ENCODE data around the gene ZNF511. TPM values are rescaled to one million over a fixed set of nuclear protein-coding genes. Genes with fewer than 3 reads are reported as not detected.
A peak's percentile ranks its signal among the peaks of the same experiment; 100 is the strongest.

Gene ZNF511
- total and polyA plus RNA-seq, 9 of the 15 experiments (the other 6 are each of a cell fraction or from before 2014, with no cell fraction given) = 0.61 to 69.3 (median 40.1) TPM

- H3K27ac ChIP-seq (ENCODE audit: extremely low read depth, low read depth, low read length) = no peak overlapping the region
- no peak for FAIRE-seq
These were observed 28.2 kb upstream of the ZNF511 start for GRCh38 chr10:133280391-133281059.

More at GRCh38 chr10:133280391-133281059, 28.2 kb upstream of the ZNF511 start:
- ATAC-seq (no peak), DNase-seq (ENCODE audit: extremely low read depth in 1 of 4, low spot score in 3 of 4) (no peak)
- TF ChIP-seq RNF219 (CRISPR knock-in tag; IDR thresholded peaks at IDR 0.05) (no peak), POLR2G (IDR thresholded peaks at IDR 0.05; ENCODE audit: low read depth, low read length) (peak; percentile 43; the same call in 1 of the 2 replicates)
- no peak overlapping the region for H2AFZ ChIP-seq (ENCODE audit: low read depth, low read length)
- no TSS peak for BruUV-seq (replicated peaks)
- ChIA-PET POLR2A (interaction anchor here (0.6 to 1.5 kb wide), 4 partner anchors 8 to 26 kb away, joined by 3 to 4 read pairs (median 4); no protein-coding TSS in a partner anchor), CTCF (ENCODE audit: low intra/inter-chr PET ratio) (no interaction called here)
- in situ Hi-C loops (cut with MboI) = no loop called here
- H3K79me2 ChIP-seq (ENCODE audit: control insufficient read depth, insufficient read depth, low read length) = no peaks in the 10 kb centered on the region
- intact Hi-C loops (cut with micrococcal nuclease) = no loop called here
- no peaks in the 10 kb centered on the region for H4K20me1 ChIP-seq (replicated peaks; ENCODE audit: control insufficient read depth, insufficient read depth, low read length)
- no peak overlapping the region for H3K4me2 ChIP-seq (ENCODE audit: insufficient read depth, low read length)
- H3K9me3 ChIP-seq (replicated peaks; ENCODE audit: control insufficient read depth, insufficient read depth, low read depth, low read length) = no peaks in the 10 kb centered on the region
- H3K9ac ChIP-seq (ENCODE audit: insufficient read depth in 1 of 2, low read depth in 2 of 2, low read length in 2 of 2) = no peak overlapping the region; a peak in 1 of 4 replicates
- H3K4me1 ChIP-seq (replicated peaks in 1 of 2; ENCODE audit: control insufficient read depth in 2 of 2, insufficient read depth in 2 of 2, low read length in 2 of 2) = peaks cover 35 to 54% of the 10 kb centered on the region in 2 experiments
- no peak overlapping the region for H3K4me3 ChIP-seq
- H3K27me3 ChIP-seq (ENCODE audit: control insufficient read depth in 2 of 2, insufficient read depth in 2 of 2, low read length in 2 of 2) = no peaks in the 10 kb centered on the region
- H3K36me3 ChIP-seq (ENCODE audit: control insufficient read depth, insufficient read depth, low read length) = peaks cover 44% of the 10 kb centered on the region; the same call in 1 of the 3 replicates
- 87% methylated on average over 9 of the region's 10 CpGs for WGBS (ENCODE audit: insufficient coverage, low coverage, missing lambda C conversion rate)
- peaks cover 3% of the 10 kb centered on the region for H3K9me1 ChIP-seq (ENCODE audit: control insufficient read depth, insufficient read depth, low read length)

Data from K562 (cell line).